Esophagus (tissue), 2 donors: ENCODE results near the gene MAS1. TPM values are rescaled to one million over a fixed set of nuclear protein-coding genes. Genes with fewer than 3 reads are reported as not detected.
"Not testable (repeated sequence)": the region's sequence is repeated elsewhere in the genome, so short reads cannot be mapped to it uniquely, and the experiment has no call there.

Experiments used
- H3K27ac ChIP-seq, 2 donors: one replicate each; pipeline ENCODE4 v1.5.1; 2013; ENCODE audit warnings: low read depth in 2 of 2, mild to moderate bottlenecking in 2 of 2, inconsistent platforms in 1 of 2, low read length in 1 of 2, moderate library complexity in 1 of 2
- H3K27me3 ChIP-seq, 2 donors: one replicate each; pipeline ENCODE4 v1.6.1; 2013; ENCODE audit warnings: low read length in 2 of 2, control low read depth in 1 of 2, mild to moderate bottlenecking in 1 of 2; ENCODE audit not compliant: insufficient read depth in 2 of 2, control insufficient read depth in 1 of 2
- H3K36me3 ChIP-seq, 2 donors: one replicate each; pipeline ENCODE4 v1.6.1; 2013; ENCODE audit warnings: low read length in 1 of 2; ENCODE audit not compliant: control insufficient read depth in 2 of 2, insufficient read depth in 2 of 2
- H3K4me1 ChIP-seq, 2 donors: one replicate each; pipeline ENCODE4 v1.6.1; 2013; ENCODE audit warnings: low read length in 1 of 2; ENCODE audit not compliant: control insufficient read depth in 2 of 2, insufficient read depth in 2 of 2
- H3K4me3 ChIP-seq, 2 donors: one replicate each; pipeline ENCODE4 v1.5.1; 2013; ENCODE audit warnings: low read length in 2 of 2, mild to moderate bottlenecking in 2 of 2, low read depth in 1 of 2, moderate library complexity in 1 of 2
- H3K9me3 ChIP-seq, 2 donors: one replicate each; pipeline ENCODE4 v1.6.1; 2013; ENCODE audit warnings: mild to moderate bottlenecking in 2 of 2, low read depth in 1 of 2, low read length in 1 of 2, moderate library complexity in 1 of 2; ENCODE audit not compliant: control insufficient read depth in 2 of 2, insufficient read depth in 1 of 2
- WGBS, 2 donors: extraction: QIAGEN DNeasy Blood & Tissue Kit; methylation state at CpG; one replicate each; pipeline ENCODE4 v1.1.7; 2013; 5-methylcytosine and 5-hydroxymethylcytosine counted together
- polyA plus RNA-seq, 2 donors: library from polyadenylated mRNA; stranded (reverse); fragments of 200-250 nt; gene quantifications; one replicate each; pipeline ENCODE4 v1.2.3, GENCODE V29; 2013
- donor health status: healthy with polysubstance abuse.
- donor health status: Bipolar disorder and iron deficiency.

Gene MAS1
- polyA plus RNA-seq, 2 donors: not detected

- Histone ChIP-seq H3K36me3 (no peaks in the 10 kb centered on the region), H3K27me3 (no peaks in the 10 kb centered on the region), H3K4me3 (no peak overlapping the region), H3K27ac (no peak overlapping the region), H3K9me3 (no peaks in the 10 kb centered on the region), H3K4me1 (no peaks in the 10 kb centered on the region)
- WGBS, 2 donors: 78 to 81% methylated on average over 5 of the region's 5 CpGs
Observed at GRCh38 chr6:159862103-159862502, 28.7 kb upstream of the MAS1 start.

GRCh38 chr6:159863341-159863740, 27.4 kb upstream of the MAS1 start:
- not testable (repeated sequence) for H3K27ac ChIP-seq, H3K27me3 ChIP-seq, H3K36me3 ChIP-seq, H3K9me3 ChIP-seq, H3K4me3 ChIP-seq, H3K4me1 ChIP-seq
- 21 to 25% methylated on average over 5 of the region's 5 CpGs for WGBS, 2 donors

GRCh38 chr6:159865226-159865920, 25.4 kb upstream of the MAS1 start:
- Histone ChIP-seq H3K27me3 (no peaks in the 10 kb centered on the region), H3K4me1 (no peaks in the 10 kb centered on the region), H3K36me3 (no peaks in the 10 kb centered on the region), H3K27ac (no peak overlapping the region), H3K9me3 (no peaks in the 10 kb centered on the region), H3K4me3 (no peak overlapping the region)
- 88 to 92% methylated on average over 12 of the region's 12 CpGs for WGBS, 2 donors

DNA sequence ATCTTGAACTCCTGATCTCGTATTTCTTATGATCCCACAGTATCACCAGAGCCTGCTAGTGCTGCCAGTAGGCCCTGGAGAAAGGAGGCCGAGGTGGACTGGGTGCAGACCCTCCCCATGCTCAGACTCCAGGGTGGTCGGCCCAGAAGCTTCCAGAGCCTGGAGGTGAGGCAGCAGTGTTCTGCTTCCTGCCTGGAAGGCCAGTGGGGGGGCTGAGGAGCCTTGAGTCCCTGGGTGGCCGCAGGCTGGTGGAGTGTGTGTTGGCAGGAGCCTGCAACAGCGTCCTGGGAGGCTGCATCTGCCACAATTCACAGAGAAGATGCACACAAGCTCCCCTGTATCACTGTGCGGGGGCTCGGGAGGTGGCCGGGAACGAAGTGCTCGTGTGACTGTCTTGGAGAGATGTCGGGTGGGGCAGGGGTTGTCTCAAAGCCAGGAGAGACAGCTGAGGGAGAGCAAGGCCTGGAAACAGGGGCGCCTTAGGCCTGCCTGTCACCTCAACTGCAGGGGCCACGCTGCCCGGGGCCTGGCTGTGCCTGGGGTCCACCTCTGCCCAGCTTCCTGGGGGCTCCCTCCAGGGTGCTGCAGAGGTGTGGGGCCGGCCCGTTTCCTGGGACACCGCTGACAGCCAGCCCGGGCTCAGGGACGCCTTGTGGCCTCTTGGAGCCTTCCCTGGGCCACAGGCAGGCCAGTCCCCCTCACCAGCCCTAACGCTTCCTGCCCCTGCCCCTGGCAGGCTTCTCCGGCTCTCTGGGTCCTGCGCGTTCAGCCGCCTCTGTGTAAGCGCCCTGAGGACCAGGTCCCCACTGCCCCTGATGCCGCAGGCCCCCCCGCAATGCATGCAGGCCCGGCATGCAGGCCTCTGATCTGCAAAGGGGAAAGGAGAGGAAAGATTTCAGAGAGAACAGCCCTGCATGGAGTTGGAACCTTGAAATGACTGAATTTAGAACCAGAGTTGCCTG, 24.2 kb upstream of the MAS1 start:
- no peaks in the 10 kb centered on the region for H3K4me1 ChIP-seq
- H3K9me3 ChIP-seq: no peaks in the 10 kb centered on the region
- no peak overlapping the region for H3K27ac ChIP-seq
- H3K4me3 ChIP-seq: no peak overlapping the region
- WGBS, 2 donors: 87 to 89% methylated on average over 27 to 28 of the region's 28 CpGs
- no peaks in the 10 kb centered on the region for H3K27me3 ChIP-seq
- H3K36me3 ChIP-seq: no peaks in the 10 kb centered on the region

DNA sequence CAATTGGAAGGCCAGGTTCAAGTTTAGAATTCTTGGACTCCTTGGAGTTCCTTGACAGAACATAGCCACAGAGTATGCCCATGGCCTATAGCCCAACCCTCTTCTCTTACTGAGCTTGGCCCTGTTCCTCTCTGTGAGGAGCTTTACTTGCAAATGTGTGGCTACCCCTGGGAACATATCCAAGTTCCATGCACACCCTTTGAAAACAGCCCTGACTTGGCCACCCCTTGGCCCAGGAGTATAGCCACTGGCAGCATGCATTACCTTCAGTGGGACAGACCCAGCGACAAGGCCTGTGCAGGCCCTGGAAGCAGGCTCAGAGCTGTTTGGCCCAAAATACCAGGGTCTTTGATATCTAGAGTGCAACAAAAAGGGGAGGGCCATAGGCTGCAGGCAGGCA, 19.5 kb upstream of the MAS1 start:
- H3K36me3 ChIP-seq: no peaks in the 10 kb centered on the region
- no peak overlapping the region for H3K27ac ChIP-seq
- 86 to 94% methylated on average over 1 of the region's 1 CpG for WGBS, 2 donors
- H3K4me3 ChIP-seq: no peak overlapping the region
- H3K4me1 ChIP-seq: no peaks in the 10 kb centered on the region
- no peaks in the 10 kb centered on the region for H3K9me3 ChIP-seq
- no peaks in the 10 kb centered on the region for H3K27me3 ChIP-seq

GRCh38 chr6:159871906-159872305, 18.9 kb upstream of the MAS1 start:
- Histone ChIP-seq H3K27ac (no peak overlapping the region), H3K4me3 (no peak overlapping the region), H3K9me3 (no peaks in the 10 kb centered on the region), H3K36me3 (no peaks in the 10 kb centered on the region), H3K4me1 (no peaks in the 10 kb centered on the region), H3K27me3 (no peaks in the 10 kb centered on the region)
- WGBS, 2 donors: 77 to 82% methylated on average over 5 of the region's 5 CpGs

GRCh38 chr6:159874435-159874834, 16.4 kb upstream of the MAS1 start:
- Histone ChIP-seq H3K4me3 (no peak overlapping the region), H3K27me3 (no peaks in the 10 kb centered on the region), H3K36me3 (no peaks in the 10 kb centered on the region), H3K9me3 (no peaks in the 10 kb centered on the region), H3K4me1 (no peaks in the 10 kb centered on the region), H3K27ac (no peak overlapping the region)
- WGBS, 2 donors: 14 to 25% methylated on average over 2 of the region's 2 CpGs

GRCh38 chr6:159875194-159875593, 15.6 kb upstream of the MAS1 start:
- H3K4me3 ChIP-seq: no peak overlapping the region
- H3K27me3 ChIP-seq: no peaks in the 10 kb centered on the region
- no peaks in the 10 kb centered on the region for H3K9me3 ChIP-seq
- no peaks in the 10 kb centered on the region for H3K4me1 ChIP-seq
- H3K27ac ChIP-seq: no peak overlapping the region
- 74 to 82% methylated on average over 4 of the region's 4 CpGs for WGBS, 2 donors
- H3K36me3 ChIP-seq: no peaks in the 10 kb centered on the region

GRCh38 chr6:159876242-159876641, 14.5 kb upstream of the MAS1 start:
- Histone ChIP-seq H3K36me3 (no peaks in the 10 kb centered on the region), H3K9me3 (no peaks in the 10 kb centered on the region), H3K27me3 (no peaks in the 10 kb centered on the region), H3K27ac (no peak overlapping the region), H3K4me3 (no peak overlapping the region), H3K4me1 (no peaks in the 10 kb centered on the region)
- 76 to 86% methylated on average over 3 of the region's 3 CpGs for WGBS, 2 donors
